Right lobe of liver (tissue), 4 donors: ENCODE data around the gene POLR3F.

ENCODE experiments used
- POLR2A ChIP-seq: fragments of 450-650 bp; IDR thresholded peaks from one replicate; pipeline ENCODE4 v1.6.1; 2017; ENCODE audit warnings: antibody characterized with exemption, mild to moderate bottlenecking
- TF ChIP-seq, protein P1 (sequence below), 4 donors: fragments of 200-600 bp in 3 of 4; fragments of 450-650 bp in 1 of 4; IDR thresholded peaks; one replicate each; pipeline versions ENCODE4 v1.5.1 to v1.8.0; 2016 to 2022; ENCODE audit warnings: antibody characterized with exemption in 4 of 4, mild to moderate bottlenecking in 2 of 4
- donor health status: DM: no; HTN: no; CAD: no.
- donor health status: DM: no; HTN: no; CAD: no.
- donor health status: DM: no; HTN: yes; CAD: no.

DNA sequence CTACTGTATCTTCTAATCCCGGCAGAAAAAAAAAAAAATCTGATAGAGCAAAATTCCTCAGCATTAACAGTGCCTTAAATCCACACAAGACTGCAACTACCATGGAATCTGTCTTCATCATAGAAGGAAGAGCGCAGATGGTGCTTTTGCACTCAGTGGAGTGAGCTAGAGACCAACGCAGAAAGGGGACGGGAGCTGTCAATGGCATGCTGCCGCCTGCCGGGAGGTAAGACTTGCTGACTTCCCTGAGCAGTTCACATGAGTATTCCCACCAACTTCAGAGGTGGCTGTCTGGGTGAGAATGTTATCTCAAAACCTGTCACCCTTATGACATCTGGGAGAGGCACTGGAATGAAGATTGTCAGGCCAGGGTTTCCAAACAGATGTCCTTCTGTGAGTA lies 36.0 kb upstream of the POLR3F start:
- no peak for TF ChIP-seq POLR2A
- TF ChIP-seq, protein P1, sequence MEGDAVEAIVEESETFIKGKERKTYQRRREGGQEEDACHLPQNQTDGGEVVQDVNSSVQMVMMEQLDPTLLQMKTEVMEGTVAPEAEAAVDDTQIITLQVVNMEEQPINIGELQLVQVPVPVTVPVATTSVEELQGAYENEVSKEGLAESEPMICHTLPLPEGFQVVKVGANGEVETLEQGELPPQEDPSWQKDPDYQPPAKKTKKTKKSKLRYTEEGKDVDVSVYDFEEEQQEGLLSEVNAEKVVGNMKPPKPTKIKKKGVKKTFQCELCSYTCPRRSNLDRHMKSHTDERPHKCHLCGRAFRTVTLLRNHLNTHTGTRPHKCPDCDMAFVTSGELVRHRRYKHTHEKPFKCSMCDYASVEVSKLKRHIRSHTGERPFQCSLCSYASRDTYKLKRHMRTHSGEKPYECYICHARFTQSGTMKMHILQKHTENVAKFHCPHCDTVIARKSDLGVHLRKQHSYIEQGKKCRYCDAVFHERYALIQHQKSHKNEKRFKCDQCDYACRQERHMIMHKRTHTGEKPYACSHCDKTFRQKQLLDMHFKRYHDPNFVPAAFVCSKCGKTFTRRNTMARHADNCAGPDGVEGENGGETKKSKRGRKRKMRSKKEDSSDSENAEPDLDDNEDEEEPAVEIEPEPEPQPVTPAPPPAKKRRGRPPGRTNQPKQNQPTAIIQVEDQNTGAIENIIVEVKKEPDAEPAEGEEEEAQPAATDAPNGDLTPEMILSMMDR (IDR thresholded peaks at IDR 0.05) = no peak
